SK-N-MC (cell line): Measurements from ENCODE around the gene TDRD6.

ENCODE experiments used
- EZH2 ChIP-seq: fragments of 200-600 bp; sonication (generic); IDR thresholded peaks from one replicate; pipeline ENCODE4 v1.6.1; 2017; ENCODE audit warnings: antibody characterized with exemption
- FOXP2 ChIP-seq: optimal IDR thresholded peaks from 2 replicates; pipeline ENCODE3; 2011; ENCODE audit warnings: mild to moderate bottlenecking, moderate library complexity; ENCODE audit not compliant: insufficient read depth; ENCODE audit errors: extremely low read length, control extremely low read depth
- POLR2AphosphoS5 ChIP-seq: IDR thresholded peaks from 2 replicates; pipeline ENCODE4 v1.6.1; 2012; ENCODE audit warnings: mild to moderate bottlenecking, low read depth, low read length, borderline replicate concordance

- TF ChIP-seq POLR2AphosphoS5 (no peak), EZH2 (no peak), FOXP2 (no peak)
These were observed 35.5 kb upstream of the TDRD6 start for GRCh38 chr6:46652232-46652602.
